NCI-H2081 (cell line): ENCODE measurements around the gene RALGPS2.

Source experiments
- DNase-seq, 2 experiments: peaks; one replicate each; lab custom pipeline; 2025; lab: John Stamatoyannopoulos, UW

The RALGPS2 gene

GRCh38 chr1:178864326-178864725 lies 139.3 kb downstream of the RALGPS2 start:
- DNase-seq = no peak

- no peak for DNase-seq
Measured at GRCh38 chr1:178867670-178868069, 142.6 kb downstream of the RALGPS2 start.

GRCh38 chr1:178868706-178869105 lies 143.7 kb downstream of the RALGPS2 start:
- DNase-seq = no peak

GRCh38 chr1:178869119-178869697 lies 144.2 kb downstream of the RALGPS2 start:
- DNase-seq = no peak

GRCh38 chr1:178870221-178870620 lies 145.2 kb downstream of the RALGPS2 start:
- no peak for DNase-seq

GRCh38 chr1:178870944-178871343 lies 145.9 kb downstream of the RALGPS2 start, which contains the start of gene ANGPTL1:
Gene ANGPTL1, minus strand, starts transcription at chr1:178871077. Its CDS starts 5,301 bp downstream, at chr1:178865776.
- no peak for DNase-seq

GRCh38 chr1:178871551-178872320 lies 146.7 kb downstream of the RALGPS2 start:
- no peak for DNase-seq

- DNase-seq = no peak
Measured at GRCh38 chr1:178874966-178875365, 149.9 kb downstream of the RALGPS2 start.

- no peak for DNase-seq
Measured at GRCh38 chr1:178875936-178876335, 150.9 kb downstream of the RALGPS2 start.

- DNase-seq = no peak
Measured at GRCh38 chr1:178877896-178878295, 152.9 kb downstream of the RALGPS2 start.

- DNase-seq = no peak
Measured at GRCh38 chr1:178881950-178882349, 156.9 kb downstream of the RALGPS2 start.

GRCh38 chr1:178885869-178886268 lies 160.8 kb downstream of the RALGPS2 start:
- no peak for DNase-seq

GRCh38 chr1:178886551-178886950 lies 161.5 kb downstream of the RALGPS2 start:
- DNase-seq = no peak

- no peak for DNase-seq
Measured at GRCh38 chr1:178895928-178896327, 170.9 kb downstream of the RALGPS2 start.

- DNase-seq = no peak
Measured at GRCh38 chr1:178898401-178898800, 173.4 kb downstream of the RALGPS2 start.

- DNase-seq = no peak
Measured at GRCh38 chr1:178899402-178899801, 174.4 kb downstream of the RALGPS2 start.

GRCh38 chr1:178901482-178902125 lies 176.6 kb downstream of the RALGPS2 start:
- DNase-seq = no peak

GRCh38 chr1:178908358-178908757 lies 183.3 kb downstream of the RALGPS2 start:
- no peak for DNase-seq

GRCh38 chr1:178910023-178910422 lies 185.0 kb downstream of the RALGPS2 start:
- no peak for DNase-seq

GRCh38 chr1:178912597-178912996 lies 187.6 kb downstream of the RALGPS2 start:
- DNase-seq = no peak

GRCh38 chr1:178916448-178917174 lies 191.6 kb downstream of the RALGPS2 start:
- no peak for DNase-seq

GRCh38 chr1:178918308-178918707 lies 193.3 kb downstream of the RALGPS2 start:
- no peak for DNase-seq
